ENCODE measurements around the gene ZDHHC20. TPM values are rescaled to one million over a fixed set of nuclear protein-coding genes. Genes with fewer than 3 reads are reported as not detected.

Gene ZDHHC20
- total RNA-seq, 1 experiment from 2014 or later: 69.1 TPM

DNA sequence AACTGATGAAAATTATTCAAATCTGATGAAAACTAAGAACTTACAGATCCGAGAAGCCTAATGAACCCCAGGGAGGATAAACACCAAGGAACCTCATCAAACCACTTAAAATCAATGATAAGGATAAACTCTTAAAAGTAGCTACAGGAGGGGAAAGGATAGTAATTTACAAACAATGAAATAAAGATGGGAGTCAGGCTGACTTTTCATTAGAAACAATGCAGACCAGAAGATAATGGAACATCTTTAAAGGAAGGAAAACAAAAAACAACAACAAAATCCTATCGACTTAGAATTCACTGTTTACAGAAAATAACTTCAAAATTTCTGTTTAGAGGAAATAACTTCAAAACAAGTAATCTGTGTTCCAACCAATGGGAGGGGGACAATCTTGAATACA, 73.4 kb downstream of the ZDHHC20 start:
- H4K20me1 ChIP-seq (ENCODE audit: control insufficient read depth, insufficient read depth, insufficient read length): no peaks in the 10 kb centered on the region
- H3T11ph ChIP-seq (ENCODE audit: low read length): no peak overlapping the region
- no peak overlapping the region for H3K14ac ChIP-seq (ENCODE audit: insufficient read depth, low read length)
- H2BK15ac ChIP-seq (ENCODE audit: low read depth, low read length): no peak overlapping the region
- H2BK20ac ChIP-seq (ENCODE audit: low read depth, low read length, poor library complexity, severe bottlenecking): no peak overlapping the region
- no peak overlapping the region for H2BK12ac ChIP-seq (ENCODE audit: insufficient read length, low read depth, low read length)
- H3K4me1 Mint-ChIP-seq: peaks cover 0 to 3% of the 10 kb centered on the region in 2 experiments; a peak in 2 of 4 replicates
- H3K4ac ChIP-seq (ENCODE audit: low read depth, low read length): no peak overlapping the region
- TF ChIP-seq, protein P1, sequence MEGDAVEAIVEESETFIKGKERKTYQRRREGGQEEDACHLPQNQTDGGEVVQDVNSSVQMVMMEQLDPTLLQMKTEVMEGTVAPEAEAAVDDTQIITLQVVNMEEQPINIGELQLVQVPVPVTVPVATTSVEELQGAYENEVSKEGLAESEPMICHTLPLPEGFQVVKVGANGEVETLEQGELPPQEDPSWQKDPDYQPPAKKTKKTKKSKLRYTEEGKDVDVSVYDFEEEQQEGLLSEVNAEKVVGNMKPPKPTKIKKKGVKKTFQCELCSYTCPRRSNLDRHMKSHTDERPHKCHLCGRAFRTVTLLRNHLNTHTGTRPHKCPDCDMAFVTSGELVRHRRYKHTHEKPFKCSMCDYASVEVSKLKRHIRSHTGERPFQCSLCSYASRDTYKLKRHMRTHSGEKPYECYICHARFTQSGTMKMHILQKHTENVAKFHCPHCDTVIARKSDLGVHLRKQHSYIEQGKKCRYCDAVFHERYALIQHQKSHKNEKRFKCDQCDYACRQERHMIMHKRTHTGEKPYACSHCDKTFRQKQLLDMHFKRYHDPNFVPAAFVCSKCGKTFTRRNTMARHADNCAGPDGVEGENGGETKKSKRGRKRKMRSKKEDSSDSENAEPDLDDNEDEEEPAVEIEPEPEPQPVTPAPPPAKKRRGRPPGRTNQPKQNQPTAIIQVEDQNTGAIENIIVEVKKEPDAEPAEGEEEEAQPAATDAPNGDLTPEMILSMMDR (conservative IDR thresholded peaks at IDR 0.05): no peak
- no peaks in the 10 kb centered on the region for H3K4me1 ChIP-seq (ENCODE audit: insufficient read depth, low read length)
- H2AFZ ChIP-seq (ENCODE audit: low read length): no peak overlapping the region
- H3K18ac ChIP-seq (ENCODE audit: insufficient read length, low read depth, low read length): no peak overlapping the region
- H3K36me3 Mint-ChIP-seq (ENCODE audit: insufficient read depth in 1 of 3, low read depth in 3 of 3): peaks cover 43 to 81% (median 75%) of the 10 kb centered on the region in 3 experiments
- no peak overlapping the region for H3K23ac ChIP-seq (ENCODE audit: insufficient read length, low read depth, low read length)
- no peaks in the 10 kb centered on the region for H3K79me2 ChIP-seq (ENCODE audit: insufficient read depth, low read length)
- no peak overlapping the region for H3K9ac ChIP-seq (ENCODE audit: extremely low read depth, insufficient read length, low read length)
- H3K4me3 Mint-ChIP-seq: no peak overlapping the region
- no peak overlapping the region for H3K27ac ChIP-seq (ENCODE audit: insufficient read length, low read depth, low read length)
- H2BK5ac ChIP-seq (ENCODE audit: insufficient read length, low read length): no peak overlapping the region
- H4K8ac ChIP-seq (replicated peaks; ENCODE audit: insufficient read length, low read depth, low read length): no peak overlapping the region
- no CpG with 5 or more reads among the region's 2 CpGs for WGBS (ENCODE audit: extremely low coverage, insufficient read length, low lambda C conversion rate)
- H2BK120ac ChIP-seq (ENCODE audit: low read depth, low read length, poor library complexity, severe bottlenecking): no peak overlapping the region
- H4K91ac ChIP-seq (ENCODE audit: insufficient read length, low read depth, low read length): no peak overlapping the region
- peaks cover 4 to 8% of the 10 kb centered on the region in 2 experiments; a peak in 4 of 5 replicates for H3K9me3 Mint-ChIP-seq
- no peaks in the 10 kb centered on the region for H3K79me1 ChIP-seq (ENCODE audit: insufficient read depth, low read depth, low read length, poor library complexity, severe bottlenecking)
- no peaks in the 10 kb centered on the region for H3K27me3 ChIP-seq (ENCODE audit: insufficient read depth, low read length)
- no peak overlapping the region for H3K56ac ChIP-seq (ENCODE audit: insufficient read length, low read depth, low read length)
- no peak for DNase-seq
- no peaks in the 10 kb centered on the region for H3K23me2 ChIP-seq (ENCODE audit: insufficient read length, low read depth, low read length, poor library complexity, severe bottlenecking)
- no peak overlapping the region for H2AK5ac ChIP-seq (ENCODE audit: insufficient read length, low read length)
- no peak overlapping the region for H3K27ac Mint-ChIP-seq
- no peak overlapping the region for H4K5ac ChIP-seq (ENCODE audit: insufficient read length, low read depth, low read length)
- H3K9me3 ChIP-seq (ENCODE audit: control insufficient read depth, low read depth, low read length): no peaks in the 10 kb centered on the region
- H3K4me2 ChIP-seq (ENCODE audit: insufficient read depth, insufficient read length, low read length): no peak overlapping the region
- no peaks in the 10 kb centered on the region for H3K27me3 Mint-ChIP-seq (ENCODE audit: low read depth)
